Stimulated activated CD4-positive, alpha-beta T cell treated with anti-CD3 and anti-CD28 coated beads, TNF-alpha, amount 100 ng/mL, for 24 hours (primary cell): ENCODE data around the gene SERPINB1.

Source experiments
- DNase-seq, 3 experiments: peaks; one replicate each; pipeline ENCODE4 v3.0.0-alpha.2; 2020; ENCODE audit warnings: low read depth in 3 of 3

Gene SERPINB1

GRCh38 chr6:2793534-2794151, 48.0 kb downstream of the SERPINB1 start:
- peak in 1 of 3 experiments; percentile 24 for DNase-seq

GRCh38 chr6:2792330-2793110, 49.1 kb downstream of the SERPINB1 start:
- no peak for DNase-seq

DNA sequence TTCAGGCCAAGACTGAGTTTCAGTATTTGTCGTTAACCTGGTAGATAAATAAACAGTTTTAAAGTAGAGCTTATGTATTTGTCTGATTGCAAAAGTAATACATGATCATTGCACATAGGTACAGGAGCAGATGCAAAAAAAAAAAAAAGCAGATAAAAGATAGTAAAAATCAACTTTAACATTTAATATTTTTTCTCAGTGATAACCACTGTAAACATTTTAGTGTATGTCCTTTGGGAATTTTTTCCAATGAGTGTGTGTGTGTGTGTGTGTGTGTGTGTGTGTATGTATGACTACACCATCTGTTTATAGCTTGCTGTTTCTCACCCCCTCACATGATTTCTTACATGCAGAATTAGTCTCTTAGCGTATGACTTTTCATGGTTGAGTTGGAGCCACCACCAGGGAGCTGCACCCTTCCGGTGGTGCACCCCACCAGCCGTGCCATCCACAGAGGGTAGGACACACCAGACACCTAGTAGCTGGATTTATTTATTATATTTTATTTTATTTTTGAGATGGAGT, 50.2 kb downstream of the SERPINB1 start:
- no peak for DNase-seq

DNA sequence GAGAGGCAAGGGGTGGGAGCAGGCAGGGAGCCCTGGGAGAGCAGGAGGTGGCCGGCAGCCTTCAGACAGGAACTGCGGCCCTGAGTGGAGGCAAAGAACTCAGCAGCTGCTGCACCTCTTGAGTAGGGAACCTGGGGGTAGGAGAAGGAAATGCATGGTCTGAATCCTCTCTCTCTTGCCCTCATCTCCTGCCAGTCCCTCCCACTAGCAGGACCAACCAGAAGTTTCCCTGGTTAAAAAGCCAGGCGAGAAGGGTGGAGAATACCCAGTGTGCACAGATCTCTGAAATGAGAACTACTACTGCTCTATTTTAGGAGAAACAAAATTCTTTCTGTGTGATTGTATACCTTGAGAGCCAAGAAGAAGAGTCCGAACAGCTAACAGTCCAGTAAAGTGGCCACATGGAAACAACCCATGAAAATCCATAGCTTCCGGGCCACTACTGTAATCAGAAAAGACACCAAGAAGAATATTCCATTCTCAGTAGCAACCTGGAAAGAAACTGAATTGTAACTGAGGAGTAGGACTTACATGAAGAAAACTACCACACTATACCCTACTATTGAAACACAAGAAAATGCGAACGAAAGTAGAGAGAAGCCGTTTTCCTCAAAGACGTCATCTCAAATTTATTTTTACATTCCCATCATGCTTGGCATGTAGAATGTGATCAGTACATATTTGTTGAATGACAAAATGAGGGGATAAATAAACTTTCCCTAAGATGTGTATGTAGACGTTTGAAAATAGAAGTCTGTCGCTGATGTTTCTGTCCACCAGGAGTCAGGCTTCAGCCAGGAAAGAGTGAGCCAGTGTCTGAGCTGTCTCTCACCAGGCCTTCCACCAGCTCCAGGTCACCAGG, 50.8 kb downstream of the SERPINB1 start:
- peak in 1 of 3 experiments; percentile 47 for DNase-seq

GRCh38 chr6:2786269-2786668, 55.4 kb downstream of the SERPINB1 start:
- DNase-seq: no peak

DNA sequence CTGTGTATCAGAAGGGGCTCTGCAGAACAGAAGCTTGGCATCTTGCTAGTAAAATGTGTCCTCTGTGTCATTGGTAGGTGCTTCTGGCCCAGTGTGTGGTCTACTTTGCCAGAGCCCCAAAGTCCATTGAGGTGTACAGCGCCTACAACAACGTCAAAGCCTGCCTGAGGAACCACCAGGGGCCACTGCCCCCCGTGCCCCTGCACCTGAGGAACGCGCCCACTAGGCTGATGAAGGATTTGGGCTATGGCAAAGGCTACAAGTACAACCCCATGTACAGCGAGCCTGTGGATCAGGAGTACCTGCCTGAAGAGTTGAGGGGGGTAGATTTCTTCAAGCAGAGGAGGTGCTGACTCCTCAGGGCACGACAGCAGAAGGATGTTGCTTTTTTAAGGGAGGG, 56.7 kb downstream of the SERPINB1 start:
- DNase-seq: no peak

DNA sequence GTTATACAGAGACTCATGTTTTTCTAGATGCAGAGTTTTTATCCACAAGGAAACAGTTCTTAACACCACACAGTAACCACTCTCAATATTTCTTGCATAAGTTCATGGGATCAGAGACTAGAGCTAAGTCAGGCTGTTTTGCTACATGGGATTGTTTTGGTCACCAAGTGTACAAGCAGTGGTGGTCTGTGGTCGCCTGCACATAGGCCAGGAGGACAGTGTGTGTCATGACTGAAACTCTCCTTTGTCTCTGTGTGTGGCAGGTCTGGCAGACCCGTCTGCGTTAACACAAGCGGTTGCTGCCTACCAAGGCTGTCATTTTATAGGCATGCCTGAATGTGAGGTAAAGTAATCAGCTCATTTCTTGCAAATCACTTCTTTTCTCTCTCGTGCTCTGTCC, 57.6 kb downstream of the SERPINB1 start:
- no peak for DNase-seq

GRCh38 chr6:2783188-2783963, 58.3 kb downstream of the SERPINB1 start:
- no peak for DNase-seq

GRCh38 chr6:2782825-2783187, 58.9 kb downstream of the SERPINB1 start:
- no peak for DNase-seq

DNA sequence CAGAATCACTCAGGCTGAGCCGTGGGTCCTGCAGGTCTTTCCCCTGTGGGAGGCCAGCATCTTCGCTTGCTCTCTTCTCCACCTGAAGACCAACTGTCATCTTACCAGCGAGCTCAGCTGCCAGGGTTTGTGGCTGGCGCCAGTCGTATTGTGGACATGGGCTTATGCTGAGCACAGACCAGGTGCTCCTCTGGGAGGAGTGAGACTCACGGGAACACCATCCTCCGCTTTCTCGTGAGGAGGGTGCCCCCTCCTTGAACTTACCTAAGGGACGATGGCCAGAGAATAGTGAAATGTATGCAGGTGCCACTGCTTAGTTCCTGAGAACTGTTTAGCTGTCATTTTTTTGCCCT, 59.3 kb downstream of the SERPINB1 start:
- no peak for DNase-seq
